Iris pigment epithelial cell (primary cell): ENCODE measurements around the gene LCN15.
"Not testable (repeated sequence)": the region's sequence is repeated elsewhere in the genome, so short reads cannot be mapped to it uniquely, and the experiment has no call there.

Source experiments
- DNase-seq: peaks from one replicate; pipeline ENCODE4 v3.0.0-alpha.2; 2011; ENCODE audit warnings: low read depth

Gene LCN15

GRCh38 chr9:136755302-136756133 is 8.8 kb downstream of the LCN15 start:
- DNase-seq = not testable (repeated sequence)

DNA sequence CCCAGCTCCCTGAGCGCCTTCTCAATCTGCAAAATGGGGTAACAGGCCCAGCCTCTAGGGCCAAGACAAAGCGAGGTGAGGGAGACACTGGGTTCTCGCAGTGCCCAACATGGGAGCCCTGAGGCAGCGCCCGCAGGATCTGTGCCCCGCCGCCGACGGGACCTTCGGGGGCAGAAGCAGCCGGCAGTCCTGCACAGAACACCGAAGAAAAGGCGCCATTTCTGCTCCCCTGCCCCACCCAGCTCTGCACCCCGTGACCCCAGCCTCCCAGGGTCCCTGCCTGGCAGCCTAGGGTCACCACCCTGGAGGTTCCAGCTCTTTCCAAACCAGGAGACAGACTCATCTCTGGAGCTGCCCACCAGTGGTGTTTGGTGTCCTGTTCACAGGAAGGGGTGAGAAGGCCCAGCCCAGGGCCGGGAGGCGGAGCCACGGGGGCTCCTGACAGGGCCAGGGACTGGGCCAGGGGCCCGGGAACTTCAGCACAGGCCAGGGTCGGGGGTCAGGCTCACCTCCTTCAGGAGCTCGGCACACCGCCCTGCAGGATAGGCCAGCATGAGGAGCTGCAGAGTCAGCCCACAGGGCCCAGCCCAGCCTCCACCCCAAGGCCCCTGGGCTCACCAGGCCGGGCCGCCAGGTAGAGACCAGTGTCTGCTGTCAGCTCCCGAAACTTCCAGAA is 9.6 kb downstream of the LCN15 start:
- no peak for DNase-seq

DNA sequence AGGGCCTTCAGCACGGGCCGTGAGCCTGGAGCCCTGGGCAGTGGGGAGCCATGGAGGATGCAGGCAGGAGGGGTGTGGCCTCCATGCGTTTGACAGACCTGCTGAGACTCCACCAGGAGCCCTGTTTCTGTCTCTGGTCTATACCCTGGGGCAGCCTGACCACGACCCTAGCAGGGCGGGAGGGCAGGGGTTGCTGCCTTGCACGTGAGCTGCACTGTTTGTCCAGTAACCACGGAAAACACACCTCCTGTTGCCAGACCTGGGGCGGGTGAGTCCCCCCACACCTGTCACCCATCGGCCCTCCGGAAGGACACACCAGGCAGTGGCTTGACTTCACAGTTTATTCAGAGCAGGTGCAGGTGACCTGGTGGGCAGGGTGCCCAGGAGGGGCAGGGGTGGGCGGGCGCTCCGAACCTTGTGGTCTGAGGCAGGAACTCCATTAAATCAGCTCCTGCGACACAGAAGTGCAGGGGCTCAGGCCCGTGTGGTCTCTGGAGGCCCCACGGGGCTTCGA is 10.2 kb downstream of the LCN15 start:
- DNase-seq = no peak

GRCh38 chr9:136753371-136754058 is 10.8 kb downstream of the LCN15 start:
- no peak for DNase-seq

- DNase-seq = no peak
Observed at GRCh38 chr9:136751814-136752213, 12.5 kb downstream of the LCN15 start.

GRCh38 chr9:136751244-136751643 is 13.1 kb downstream of the LCN15 start:
- no peak for DNase-seq

DNA sequence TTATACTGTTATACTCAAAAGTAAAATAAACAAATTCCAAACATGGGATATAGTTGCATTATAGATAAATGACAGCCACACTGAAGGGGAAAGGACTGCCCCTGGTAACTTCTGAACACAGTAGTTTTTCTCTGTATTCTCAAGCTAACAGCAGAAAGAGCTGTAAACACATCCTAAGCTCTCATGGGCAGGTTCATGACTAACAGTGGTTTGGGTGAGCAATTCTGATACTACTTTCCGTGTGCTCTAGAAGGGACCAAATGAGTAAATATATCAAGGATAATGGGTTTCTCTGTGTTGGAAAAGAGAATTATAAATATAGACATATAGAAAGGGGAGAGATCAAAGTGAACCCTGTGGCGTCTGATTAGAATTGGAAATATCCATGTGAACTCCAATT is 13.8 kb downstream of the LCN15 start:
- DNase-seq = peak; percentile 53

- DNase-seq = no peak
Observed at GRCh38 chr9:136748666-136749611, 15.4 kb downstream of the LCN15 start.

DNA sequence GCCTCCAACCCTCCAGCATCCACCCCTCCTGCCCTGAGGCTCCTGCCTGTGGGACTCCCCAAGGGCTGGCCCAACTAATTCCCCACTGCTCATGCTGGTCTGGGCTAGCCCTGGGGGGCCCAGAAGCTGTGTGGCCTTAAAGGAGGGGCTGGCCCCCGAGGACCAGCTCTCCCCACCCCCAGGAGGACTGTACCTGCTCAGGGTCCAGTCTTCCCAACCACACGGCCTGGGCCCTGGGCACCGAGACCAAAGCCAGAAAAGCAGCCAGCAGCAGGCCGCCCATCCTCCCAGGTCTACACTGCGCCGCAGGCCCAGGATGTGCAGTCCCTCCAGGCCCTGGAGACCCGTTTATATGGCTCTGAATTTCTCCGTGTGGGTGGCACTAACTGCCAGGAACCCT is 16.1 kb downstream of the LCN15 start, which contains the start of gene LCN6:
Gene LCN6, minus strand, starts transcription at position 325 of the 400 bp plus-strand sequence. Its CDS starts 42 bp downstream, at position 283.
- no peak for DNase-seq

GRCh38 chr9:136747161-136748060 is 16.9 kb downstream of the LCN15 start:
- DNase-seq = no peak

DNA sequence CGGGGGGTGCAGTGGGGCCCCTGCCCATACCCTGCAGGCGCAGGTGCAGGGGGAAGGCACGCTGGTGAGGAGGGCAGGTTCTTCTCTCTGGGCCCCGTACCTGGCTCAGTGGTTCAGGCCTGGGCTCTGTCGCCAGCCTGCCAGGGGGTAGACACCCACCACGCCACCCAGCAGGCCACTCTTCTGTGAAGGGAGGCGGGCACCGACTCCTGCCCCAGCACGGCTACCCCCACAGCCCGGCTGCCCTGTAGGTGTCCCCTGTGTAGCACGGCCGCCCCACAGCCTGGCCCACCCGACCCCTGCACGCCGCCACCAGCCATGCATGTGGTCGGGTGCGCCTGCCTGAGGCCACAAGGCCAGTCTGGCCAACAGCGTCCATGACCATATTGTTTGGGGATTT is 17.7 kb downstream of the LCN15 start:
- no peak for DNase-seq

GRCh38 chr9:136746155-136746490 is 18.2 kb downstream of the LCN15 start:
- DNase-seq = no peak

DNA sequence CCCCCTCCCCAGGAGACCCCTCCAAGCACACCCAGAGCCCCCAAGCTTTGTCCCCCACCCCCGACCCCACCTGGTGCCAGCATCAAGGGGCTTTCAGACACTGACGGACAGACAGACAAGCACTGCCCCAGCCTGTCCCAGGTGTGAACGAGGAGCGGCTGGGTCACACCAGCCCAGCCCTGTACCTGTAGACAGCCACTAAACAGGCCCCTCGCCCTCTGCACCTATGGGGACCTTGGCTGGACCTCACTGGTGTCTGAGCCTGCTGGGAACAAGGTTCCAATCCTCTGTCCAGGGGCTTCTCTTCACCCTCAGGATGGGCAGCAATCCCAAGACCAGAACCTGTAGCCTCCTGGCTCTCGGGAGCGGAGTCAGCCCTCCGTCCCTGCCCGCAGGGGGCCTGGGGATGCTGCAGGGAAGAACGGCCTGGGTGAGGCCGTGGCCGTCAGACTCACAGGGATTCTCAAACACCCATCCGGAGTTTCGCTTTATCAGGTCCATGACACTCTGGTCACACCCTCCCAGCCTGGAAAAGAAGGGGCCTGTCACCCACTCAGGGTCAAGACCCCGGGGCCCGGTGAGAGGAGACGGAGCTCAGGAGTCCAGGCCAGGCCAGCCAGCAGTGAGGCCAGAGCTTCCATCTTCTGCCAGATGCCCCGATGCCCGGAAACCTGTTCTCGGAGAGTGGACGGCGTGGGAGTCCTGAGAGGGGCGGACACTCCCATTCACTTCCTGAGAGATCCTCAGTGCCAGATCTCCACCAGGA is 18.7 kb downstream of the LCN15 start:
- no peak for DNase-seq

DNA sequence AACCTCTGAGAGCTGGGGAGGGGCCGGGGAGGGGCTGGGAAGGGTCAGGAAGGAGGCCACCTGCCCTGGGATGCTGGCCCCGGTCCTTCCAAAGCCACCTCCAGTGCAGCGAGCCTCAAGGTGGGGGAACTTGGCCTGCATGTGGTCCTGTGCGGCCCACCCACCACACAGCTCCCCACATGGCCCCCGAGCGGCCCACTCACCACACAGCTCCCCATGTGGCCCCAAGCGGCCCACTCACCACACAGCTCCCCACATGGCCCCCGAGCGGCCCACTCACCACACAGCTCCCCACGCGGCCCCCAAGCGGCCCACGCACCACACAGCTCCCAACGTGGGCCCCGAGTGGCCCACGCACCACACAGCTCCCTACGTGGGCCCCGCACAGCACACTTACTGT is 19.5 kb downstream of the LCN15 start:
- DNase-seq = no peak

DNA sequence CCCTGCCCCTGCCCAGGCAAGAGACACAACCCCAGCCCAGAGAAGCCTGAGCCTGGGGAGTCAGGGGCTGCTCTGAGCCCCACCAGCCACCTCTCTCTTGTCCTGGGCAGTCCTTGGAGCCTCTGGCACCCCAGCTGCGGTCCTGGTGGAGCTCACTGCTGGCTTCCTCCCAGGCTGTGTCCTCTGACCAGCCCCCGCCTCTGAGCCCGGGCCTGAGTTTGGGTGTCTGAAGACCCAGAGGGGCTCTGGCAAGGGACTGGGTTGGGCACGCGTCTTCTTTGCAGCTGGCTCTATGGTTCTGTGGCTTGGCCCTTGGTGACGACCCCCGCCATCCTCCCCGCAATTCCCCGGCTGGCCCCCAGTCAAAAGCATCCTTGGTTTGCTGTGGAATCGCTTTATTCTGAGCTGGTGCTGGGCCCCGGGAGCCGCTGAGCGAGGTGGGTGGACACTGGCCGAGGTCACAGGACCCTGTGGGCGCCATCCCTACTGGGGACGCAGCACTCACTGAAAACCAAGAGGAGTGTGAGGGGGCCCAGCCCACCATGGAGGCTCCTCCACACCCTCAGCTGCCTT is 20.6 kb downstream of the LCN15 start:
- DNase-seq = no peak

DNA sequence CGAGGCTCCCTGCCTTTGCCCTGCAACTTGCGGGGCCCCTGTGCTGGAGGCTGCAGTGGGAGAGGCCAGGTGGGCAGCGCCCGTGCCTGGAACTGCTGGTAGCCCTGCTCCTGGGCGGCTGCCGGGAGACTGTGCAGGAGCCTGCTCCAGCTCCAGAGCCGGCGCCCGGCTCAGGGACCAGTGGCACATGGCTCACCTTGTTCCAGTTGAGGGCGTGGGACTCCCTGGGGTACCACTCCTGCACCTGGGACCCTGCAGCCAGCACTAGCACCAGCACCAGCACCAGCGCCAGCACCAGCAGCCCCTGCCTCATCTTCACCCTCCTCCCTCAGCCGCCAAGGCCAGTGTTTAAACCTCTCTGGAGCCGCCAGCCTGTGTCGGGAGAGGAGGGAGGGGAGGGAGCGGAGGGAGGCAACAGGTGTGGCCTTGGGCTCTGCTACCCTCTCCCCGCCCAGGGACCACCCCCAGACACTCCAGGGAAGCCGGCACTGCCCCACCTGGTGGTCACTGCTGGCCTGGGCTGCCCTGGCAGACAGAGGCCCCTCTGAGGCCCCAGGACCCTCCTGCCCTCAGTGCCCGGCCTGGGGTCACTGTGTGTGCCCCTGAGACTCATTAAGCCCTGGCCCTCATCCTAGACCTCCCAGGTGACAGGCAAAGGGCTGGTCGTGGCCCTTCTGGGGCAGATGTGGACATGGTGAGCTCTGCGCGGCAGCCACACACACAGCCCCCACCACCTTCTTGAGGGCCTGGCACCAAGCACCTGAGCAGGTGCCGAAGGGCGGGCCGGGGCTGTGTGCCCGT is 21.5 kb downstream of the LCN15 start, which contains the start of gene LCN10:
Gene LCN10, minus strand, starts transcription at position 350 of the 801 bp plus-strand sequence. Its CDS starts 37 bp downstream, at position 313.
- DNase-seq = no peak

DNA sequence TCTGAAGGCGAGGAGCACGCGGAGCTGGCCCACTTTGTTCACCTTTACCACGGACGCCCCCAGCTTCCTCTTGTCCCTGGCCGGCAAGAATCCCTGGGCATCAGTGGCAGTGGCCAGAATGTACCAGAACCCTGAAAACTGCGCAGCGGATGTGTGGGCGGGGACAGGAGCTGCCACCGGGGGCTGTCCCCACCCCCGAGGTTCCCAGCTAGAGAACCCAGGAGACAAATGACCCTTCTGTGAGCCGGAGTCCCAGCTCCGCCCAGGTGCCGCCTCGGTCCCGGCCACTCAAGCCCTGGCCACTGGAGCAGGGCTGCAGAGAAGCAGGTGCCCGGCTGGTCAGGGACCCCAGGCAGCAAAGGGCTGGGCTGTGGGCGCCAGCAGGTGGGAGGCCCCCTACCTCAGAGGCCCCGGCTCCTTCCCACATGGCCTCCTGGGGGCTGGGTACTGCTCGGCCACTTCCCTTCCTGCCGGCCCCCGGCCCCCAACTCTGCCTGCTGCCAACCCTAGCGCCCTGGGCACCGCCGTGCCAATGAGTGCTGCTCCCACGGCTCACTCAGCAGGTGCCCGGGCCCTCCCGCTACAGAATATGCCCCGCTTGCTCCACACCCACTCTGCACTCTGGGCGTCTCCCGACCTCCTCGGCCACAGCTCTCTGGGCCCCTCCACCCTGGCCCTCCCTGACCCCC is 22.3 kb downstream of the LCN15 start:
- no peak for DNase-seq
